Natural killer cell (primary cell): ENCODE data around the gene RUNX3. TPM values are rescaled to one million over a fixed set of nuclear protein-coding genes. Genes with fewer than 3 reads are reported as not detected.

Experiments
- ATAC-seq, 3 donors: fragments of 150-1000 bp in 2 of 3; fragments of 200-7000 bp in 1 of 3; cut with Tn5 transposase; 1 replicate in 1 of 3; 2 replicates in 2 of 3; pipeline ENCODE4 v1.10.0; 2021; ENCODE audit warnings: mild to moderate bottlenecking in 2 of 3, moderate library complexity in 2 of 3
- DNase-seq, 2 donors: peaks; one replicate each; pipeline versions ENCODE4 v3.0.0 to v3.0.0-alpha.2; 2013 to 2021; ENCODE audit warnings: mixed read lengths in 1 of 2
- H3K27ac ChIP-seq: one replicate; pipeline ENCODE4 v1.5.1; 2013; ENCODE audit warnings: mild to moderate bottlenecking, low read length
- H3K27me3 ChIP-seq: one replicate; pipeline ENCODE4 v1.6.1; 2013; ENCODE audit warnings: low read length; ENCODE audit not compliant: control insufficient read depth, insufficient read depth
- H3K36me3 ChIP-seq: one replicate; pipeline ENCODE4 v1.6.1; 2013; ENCODE audit warnings: low read length; ENCODE audit not compliant: control insufficient read depth, insufficient read depth
- H3K4me1 ChIP-seq: one replicate; pipeline ENCODE4 v1.6.1; 2013; ENCODE audit warnings: low read length; ENCODE audit not compliant: control insufficient read depth, insufficient read depth
- H3K4me3 ChIP-seq: one replicate; pipeline ENCODE4 v1.5.1; 2013; ENCODE audit warnings: low read length
- H3K9me3 ChIP-seq: one replicate; pipeline ENCODE4 v1.6.1; 2013; ENCODE audit warnings: low read length; ENCODE audit not compliant: control insufficient read depth, insufficient read depth
- H3K27ac Mint-ChIP-seq, 2 donors: one replicate each; pipeline ENCODE4 v1.8.0; 2022; ENCODE audit warnings: mild to moderate bottlenecking in 2 of 2, mixed read lengths in 2 of 2, moderate library complexity in 1 of 2
- H3K27me3 Mint-ChIP-seq, 2 donors: one replicate each; pipeline ENCODE4 v1.8.0; 2022; ENCODE audit warnings: low read depth in 2 of 2, mixed read lengths in 2 of 2
- H3K36me3 Mint-ChIP-seq: one replicate; pipeline ENCODE4 v1.8.0; 2022; ENCODE audit warnings: mixed read lengths
- H3K4me1 Mint-ChIP-seq, 2 donors: one replicate each; pipeline ENCODE4 v1.8.0; 2022; ENCODE audit warnings: mixed read lengths in 2 of 2
- H3K4me3 Mint-ChIP-seq: one replicate; pipeline ENCODE4 v1.8.0; 2022; ENCODE audit warnings: mild to moderate bottlenecking, moderate library complexity, mixed read lengths
- H3K9me3 Mint-ChIP-seq, 2 donors: one replicate each; pipeline ENCODE4 v1.8.0; 2022; ENCODE audit warnings: mixed read lengths in 2 of 2
- WGBS: methylation state at CpG from one replicate; pipeline ENCODE4 v1.1.7; 2013; ENCODE audit warnings: missing lambda C conversion rate; ENCODE audit not compliant: insufficient coverage; 5-methylcytosine and 5-hydroxymethylcytosine counted together
- intact Hi-C: fragments of 100-400 bp; cut with micrococcal nuclease; formaldehyde crosslinking; loops from one replicate; pipeline ENCODE4 v1.14.2; 2022
- total RNA-seq, 4 donors: library from RNA; stranded (reverse); fragments of 120-200 nt in 1 of 4; gene quantifications; one replicate each; pipeline versions ENCODE4 v1.2.3 to v1.2.4, GENCODE V29; 2013 to 2022
- TF ChIP-seq, protein P1 (sequence below): fragments of 200-600 bp; IDR thresholded peaks from one replicate; pipeline ENCODE4 v1.8.0; 2022; ENCODE audit warnings: antibody characterized with exemption

Gene RUNX3
- total RNA-seq, 3 donors from 2014 or later (not counting 1 experiment from before 2014, with no cell fraction given) = 537 to 630 (median 601) TPM

DNA sequence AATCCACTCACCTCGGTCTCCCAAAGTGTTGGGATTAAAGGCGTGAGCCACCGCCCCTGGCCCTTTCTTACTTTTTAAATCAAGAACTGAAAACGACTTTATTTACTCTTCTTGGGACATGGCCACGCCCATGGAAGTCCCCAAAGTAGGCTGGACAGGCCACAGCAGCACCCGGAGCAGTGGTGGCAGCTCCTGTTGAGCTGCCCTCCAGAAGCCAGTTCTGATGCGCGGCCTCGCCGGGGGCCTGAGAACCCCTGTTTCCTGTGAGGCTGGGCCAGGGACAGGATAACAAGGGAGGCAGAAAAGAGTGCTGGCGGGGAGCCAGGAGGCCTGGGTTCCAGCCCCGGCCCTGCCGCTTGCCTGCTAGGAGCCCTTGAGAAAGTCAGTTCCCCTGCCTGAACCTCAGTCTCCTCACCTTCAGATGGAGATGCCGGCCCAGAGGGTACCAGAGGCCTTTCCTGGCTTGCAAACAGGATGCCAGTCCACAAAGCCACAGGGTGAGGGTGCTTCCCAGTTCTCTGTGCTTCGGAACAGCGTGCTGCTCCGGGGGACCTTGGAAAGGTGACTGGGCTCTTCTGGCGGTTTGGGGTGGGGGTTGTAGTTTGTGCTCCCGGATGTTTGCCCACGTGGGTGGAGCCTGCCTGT, 59.4 kb downstream of the RUNX3 start:
- Mint-ChIP-seq H3K27ac (peak overlapping the region; percentile 68 to 74), H3K36me3 (no peaks in the 10 kb centered on the region), H3K27me3 (no peaks in the 10 kb centered on the region), H3K4me3 (peak overlapping the region; percentile 81), H3K9me3 (no peaks in the 10 kb centered on the region), H3K4me1 (peaks cover 53 to 54% of the 10 kb centered on the region in 2 donors)
- DNase-seq = peak; percentile 21 to 36
- Histone ChIP-seq H3K4me3 (no peak overlapping the region), H3K27ac (peak overlapping the region; percentile 2), H3K9me3 (no peaks in the 10 kb centered on the region), H3K36me3 (peaks cover 6% of the 10 kb centered on the region), H3K27me3 (no peaks in the 10 kb centered on the region), H3K4me1 (peaks cover 46% of the 10 kb centered on the region)
- TF ChIP-seq, protein P1, sequence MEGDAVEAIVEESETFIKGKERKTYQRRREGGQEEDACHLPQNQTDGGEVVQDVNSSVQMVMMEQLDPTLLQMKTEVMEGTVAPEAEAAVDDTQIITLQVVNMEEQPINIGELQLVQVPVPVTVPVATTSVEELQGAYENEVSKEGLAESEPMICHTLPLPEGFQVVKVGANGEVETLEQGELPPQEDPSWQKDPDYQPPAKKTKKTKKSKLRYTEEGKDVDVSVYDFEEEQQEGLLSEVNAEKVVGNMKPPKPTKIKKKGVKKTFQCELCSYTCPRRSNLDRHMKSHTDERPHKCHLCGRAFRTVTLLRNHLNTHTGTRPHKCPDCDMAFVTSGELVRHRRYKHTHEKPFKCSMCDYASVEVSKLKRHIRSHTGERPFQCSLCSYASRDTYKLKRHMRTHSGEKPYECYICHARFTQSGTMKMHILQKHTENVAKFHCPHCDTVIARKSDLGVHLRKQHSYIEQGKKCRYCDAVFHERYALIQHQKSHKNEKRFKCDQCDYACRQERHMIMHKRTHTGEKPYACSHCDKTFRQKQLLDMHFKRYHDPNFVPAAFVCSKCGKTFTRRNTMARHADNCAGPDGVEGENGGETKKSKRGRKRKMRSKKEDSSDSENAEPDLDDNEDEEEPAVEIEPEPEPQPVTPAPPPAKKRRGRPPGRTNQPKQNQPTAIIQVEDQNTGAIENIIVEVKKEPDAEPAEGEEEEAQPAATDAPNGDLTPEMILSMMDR = no peak
- peak in 2 of 3 donors; percentile 60 to 64 for ATAC-seq
- 14% methylated on average over 20 of the region's 20 CpGs for WGBS
- intact Hi-C loops = no loop called here

DNA sequence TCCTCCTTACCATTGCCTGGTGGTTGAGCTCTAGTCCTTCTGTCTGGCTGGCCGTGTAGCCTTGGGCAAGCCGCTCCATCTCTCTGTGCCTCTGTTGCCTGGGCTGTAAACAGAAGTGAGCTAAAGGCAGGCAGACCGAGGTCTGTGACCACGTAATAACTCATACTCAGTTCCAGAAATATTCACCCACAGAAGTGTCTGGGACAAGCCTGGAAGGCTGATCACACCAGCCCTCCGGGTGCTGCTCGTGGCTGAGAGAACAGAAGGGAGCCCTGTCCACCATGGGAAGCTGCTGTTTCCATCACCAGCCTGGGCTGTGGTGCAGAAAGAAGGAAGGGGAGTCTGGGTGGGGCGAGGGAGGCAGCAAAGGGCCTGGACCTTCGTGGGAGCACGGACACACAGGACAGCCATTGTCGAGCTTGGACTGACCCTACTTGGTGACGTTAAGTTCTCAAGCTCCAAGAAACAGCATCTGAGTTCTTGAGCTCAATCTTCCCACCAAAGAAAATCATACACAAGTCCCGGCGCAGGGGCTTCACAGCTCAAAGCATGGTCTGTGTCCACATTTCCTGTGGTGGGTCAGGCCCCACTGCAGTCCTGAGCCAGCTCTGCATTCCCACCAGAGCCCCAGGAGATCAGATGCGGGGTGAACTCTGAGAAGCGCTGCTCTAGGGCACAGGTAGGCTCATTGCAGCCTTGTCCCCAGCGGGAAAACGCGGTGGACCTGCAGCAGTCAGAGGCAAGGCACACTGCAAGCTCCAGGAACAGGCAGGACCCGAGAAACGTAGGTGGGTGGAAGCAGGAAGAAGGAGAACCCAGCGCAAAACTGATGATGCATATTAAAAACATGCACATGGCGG, 61.8 kb downstream of the RUNX3 start:
- Mint-ChIP-seq H3K36me3 (peaks cover 8% of the 10 kb centered on the region), H3K4me3 (peak overlapping the region; percentile 47), H3K9me3 (no peaks in the 10 kb centered on the region), H3K4me1 (peaks cover 66 to 69% of the 10 kb centered on the region in 2 donors), H3K27ac (peak overlapping the region in 1 of 2 donors; percentile 79), H3K27me3 (no peaks in the 10 kb centered on the region)
- Histone ChIP-seq H3K27me3 (no peaks in the 10 kb centered on the region), H3K9me3 (no peaks in the 10 kb centered on the region), H3K4me3 (no peak overlapping the region), H3K4me1 (peaks cover 62% of the 10 kb centered on the region), H3K36me3 (peaks cover 16% of the 10 kb centered on the region), H3K27ac (no peak overlapping the region)
- DNase-seq (peak in 1 of 2 donors; percentile 10), ATAC-seq (no peak)
- WGBS = 81% methylated on average over 22 of the region's 22 CpGs
- TF ChIP-seq, protein P1 = no peak
- intact Hi-C loops = no loop called here

DNA sequence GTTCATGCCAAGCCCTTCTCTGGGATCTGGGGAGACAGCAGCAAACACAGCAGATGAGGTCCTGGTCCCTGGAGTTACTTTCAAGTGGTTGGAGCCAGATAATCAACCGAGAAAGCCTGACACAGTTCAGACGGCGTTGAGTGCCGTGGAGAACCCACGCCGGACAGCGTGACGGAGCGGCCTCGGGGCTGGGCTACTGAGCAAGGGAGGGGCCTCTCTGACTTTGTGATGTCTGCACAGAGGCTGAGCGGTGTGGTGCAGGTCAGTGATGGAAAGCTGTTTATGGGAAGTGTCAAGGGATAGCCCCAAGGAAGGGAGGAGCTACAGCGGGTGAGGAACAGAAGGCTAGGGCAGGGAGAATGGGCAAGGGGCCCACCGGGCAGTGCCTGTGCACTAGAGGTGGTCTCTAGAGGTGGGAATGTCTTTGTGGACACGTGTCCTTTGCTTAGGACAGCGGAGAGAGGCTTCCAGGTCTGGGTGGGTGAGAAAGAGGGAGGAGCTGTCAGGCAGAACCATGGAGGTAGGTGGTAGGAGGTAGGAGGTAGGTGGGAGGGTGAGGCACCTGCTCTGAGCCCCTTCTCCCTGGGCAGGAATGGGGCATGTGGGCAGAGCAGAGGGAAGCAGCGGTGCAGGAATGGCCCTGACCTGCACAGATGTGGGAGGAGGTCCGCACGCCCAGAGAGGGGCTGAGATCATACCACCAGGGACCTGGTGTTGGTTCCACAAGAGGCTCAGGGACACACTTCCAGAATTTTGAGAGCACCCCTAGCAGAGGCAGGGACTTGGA, 62.8 kb downstream of the RUNX3 start:
- H3K9me3 ChIP-seq = no peaks in the 10 kb centered on the region
- intact Hi-C loops = no loop called here
- no peak overlapping the region for H3K4me3 ChIP-seq
- H3K27ac ChIP-seq = no peak overlapping the region
- TF ChIP-seq, protein P1 = no peak
- H3K36me3 ChIP-seq = peaks cover 16% of the 10 kb centered on the region
- Mint-ChIP-seq H3K27me3 (no peaks in the 10 kb centered on the region), H3K27ac (peak overlapping the region in 1 of 2 donors; percentile 54), H3K4me1 (peaks cover 67 to 69% of the 10 kb centered on the region in 2 donors), H3K4me3 (no peak overlapping the region), H3K9me3 (no peaks in the 10 kb centered on the region), H3K36me3 (peaks cover 8% of the 10 kb centered on the region)
- DNase-seq (peak in 1 of 2 donors; percentile 10), ATAC-seq (no peak)
- H3K4me1 ChIP-seq = peaks cover 66% of the 10 kb centered on the region
- WGBS = 90% methylated on average over 18 of the region's 18 CpGs
- no peaks in the 10 kb centered on the region for H3K27me3 ChIP-seq
